ENCODE data around the gene PANK3. TPM values are rescaled to one million over a fixed set of nuclear protein-coding genes. Genes with fewer than 3 reads are reported as not detected.

PANK3 gene
- polyA plus RNA-seq, 1 donor from 2014 or later: 145 TPM

GRCh38 chr5:168620807-168621206, 41.6 kb upstream of the PANK3 start:
- Histone ChIP-seq H3K4me2 (ENCODE audit: low read length) (no peak overlapping the region), H3K36me3 (ENCODE audit: insufficient read depth, low read length) (no peaks in the 10 kb centered on the region), H3F3A (ENCODE audit: insufficient read depth, low read length, poor library complexity, severe bottlenecking) (no peaks in the 10 kb centered on the region), H3K4me3 (ENCODE audit: low read length) (no peak overlapping the region), H3K79me2 (replicated peaks; ENCODE audit: insufficient read depth, low read length) (no peaks in the 10 kb centered on the region), H4K20me1 (ENCODE audit: insufficient read depth) (no peaks in the 10 kb centered on the region), H3K9me2 (ENCODE audit: insufficient read depth, low read length) (no peaks in the 10 kb centered on the region), H3K9me3 (ENCODE audit: low read length) (no peaks in the 10 kb centered on the region), H3K27me3 (ENCODE audit: insufficient read depth, low read depth, low read length) (no peaks in the 10 kb centered on the region), H2AFZ (ENCODE audit: low read depth, low read length) (no peak overlapping the region), H3K27ac (ENCODE audit: low read length) (no peak overlapping the region), H3K9ac (ENCODE audit: low read length) (no peak overlapping the region)
- TF ChIP-seq SMC3 (conservative IDR thresholded peaks at IDR 0.05; ENCODE audit: poor library complexity) (no peak), CTCF (IDR thresholded peaks at IDR 0.05; ENCODE audit: poor library complexity, severe bottlenecking) (no peak), MXI1 (conservative IDR thresholded peaks at IDR 0.05; ENCODE audit: poor library complexity, severe bottlenecking) (no peak), EP300 (conservative IDR thresholded peaks at IDR 0.05; ENCODE audit: poor library complexity, severe bottlenecking) (no peak), RAD21 (conservative IDR thresholded peaks at IDR 0.05) (no peak), REST (IDR thresholded peaks at IDR 0.05; ENCODE audit: borderline replicate concordance) (no peak), POLR2AphosphoS5 (IDR thresholded peaks at IDR 0.05) (no peak), TAF1 (IDR thresholded peaks at IDR 0.05; ENCODE audit: low read depth) (no peak), EZH2 (IDR thresholded peaks at IDR 0.05; ENCODE audit: borderline replicate concordance, insufficient read depth, low read length, poor library complexity, severe bottlenecking) (no peak)

- no peaks in the 10 kb centered on the region for H3K27me3 ChIP-seq (ENCODE audit: insufficient read depth, low read depth, low read length)
- H3F3A ChIP-seq (ENCODE audit: insufficient read depth, low read length, poor library complexity, severe bottlenecking): no peaks in the 10 kb centered on the region
- no peak overlapping the region for H3K9ac ChIP-seq (ENCODE audit: low read length)
- H3K79me2 ChIP-seq (replicated peaks; ENCODE audit: insufficient read depth, low read length): no peaks in the 10 kb centered on the region
- H4K20me1 ChIP-seq (ENCODE audit: insufficient read depth): no peaks in the 10 kb centered on the region
- no peak overlapping the region for H2AFZ ChIP-seq (ENCODE audit: low read depth, low read length)
- TF ChIP-seq SMC3 (conservative IDR thresholded peaks at IDR 0.05; ENCODE audit: poor library complexity): no peak
- TF ChIP-seq RAD21 (conservative IDR thresholded peaks at IDR 0.05): no peak
- no peak for TF ChIP-seq EP300 (conservative IDR thresholded peaks at IDR 0.05; ENCODE audit: poor library complexity, severe bottlenecking)
- no peak for TF ChIP-seq POLR2AphosphoS5 (IDR thresholded peaks at IDR 0.05)
- TF ChIP-seq EZH2 (IDR thresholded peaks at IDR 0.05; ENCODE audit: borderline replicate concordance, insufficient read depth, low read length, poor library complexity, severe bottlenecking): no peak
- no peak for TF ChIP-seq CTCF (IDR thresholded peaks at IDR 0.05; ENCODE audit: poor library complexity, severe bottlenecking)
- TF ChIP-seq REST (IDR thresholded peaks at IDR 0.05; ENCODE audit: borderline replicate concordance): no peak
- TF ChIP-seq TAF1 (IDR thresholded peaks at IDR 0.05; ENCODE audit: low read depth): no peak
- TF ChIP-seq MXI1 (conservative IDR thresholded peaks at IDR 0.05; ENCODE audit: poor library complexity, severe bottlenecking): no peak
- no peak overlapping the region for H3K4me3 ChIP-seq (ENCODE audit: low read length)
- no peak overlapping the region for H3K27ac ChIP-seq (ENCODE audit: low read length)
- H3K9me3 ChIP-seq (ENCODE audit: low read length): no peaks in the 10 kb centered on the region
- no peak overlapping the region for H3K4me2 ChIP-seq (ENCODE audit: low read length)
- H3K36me3 ChIP-seq (ENCODE audit: insufficient read depth, low read length): no peaks in the 10 kb centered on the region
- H3K9me2 ChIP-seq (ENCODE audit: insufficient read depth, low read length): no peaks in the 10 kb centered on the region
Measured at GRCh38 chr5:168614661-168615060, 35.5 kb upstream of the PANK3 start.

Measured in neural cell (in vitro differentiated cells).